Stimulated activated naive CD4-positive, alpha-beta T cell (primary cell): ENCODE data around the gene CRELD1.

Experiments
- DNase-seq, 6 experiments: peaks; one replicate each; lab custom pipeline; 2025; lab: John Stamatoyannopoulos, UW

Gene CRELD1

GRCh38 chr3:9957214-9957613 lies 23.6 kb downstream of the CRELD1 start:
- DNase-seq = no peak

GRCh38 chr3:9965200-9965875 lies 31.7 kb downstream of the CRELD1 start:
- no peak for DNase-seq

GRCh38 chr3:9966841-9967240 lies 33.2 kb downstream of the CRELD1 start:
- no peak for DNase-seq

GRCh38 chr3:9969632-9970019 lies 36.0 kb downstream of the CRELD1 start:
- DNase-seq = no peak

GRCh38 chr3:9970020-9970652 lies 36.5 kb downstream of the CRELD1 start:
- DNase-seq = no peak

GRCh38 chr3:9976721-9977709 lies 43.4 kb downstream of the CRELD1 start:
- DNase-seq = no peak

- DNase-seq = no peak
These were observed 45.2 kb downstream of the CRELD1 start for GRCh38 chr3:9978710-9979305.

- no peak for DNase-seq
These were observed 46.6 kb downstream of the CRELD1 start for GRCh38 chr3:9980251-9980650.

GRCh38 chr3:9986230-9986725 lies 52.6 kb downstream of the CRELD1 start:
- DNase-seq = peak in 1 of 6 experiments; percentile 38

- no peak for DNase-seq
These were observed 60.6 kb downstream of the CRELD1 start for GRCh38 chr3:9994086-9994844.
